ENCODE data around the gene CCDC63. TPM values are rescaled to one million over a fixed set of nuclear protein-coding genes. Genes with fewer than 3 reads are reported as not detected.

Gene CCDC63
- total and polyA plus RNA-seq, 9 of the 15 experiments (the other 6 are each of a cell fraction or from before 2014, with no cell fraction given): not detected

- BruUV-seq (replicated peaks): no TSS peak
- CTCF ChIA-PET (ENCODE audit: low intra/inter-chr PET ratio): no interaction called here
- in situ Hi-C loops (cut with MboI): loop anchor here (10.0 kb wide), 1 partner anchor 210 kb away; the partner anchor contains the start of gene TCTN1
- H3K27me3 ChIP-seq (ENCODE audit: control insufficient read depth in 2 of 2, insufficient read depth in 2 of 2, low read length in 2 of 2): peaks cover 3 to 30% of the 10 kb centered on the region in 2 experiments; a peak in 2 of 5 replicates
- no peaks in the 10 kb centered on the region for H3K79me2 ChIP-seq (ENCODE audit: control insufficient read depth, insufficient read depth, low read length)
- no peaks in the 10 kb centered on the region for H4K20me1 ChIP-seq (replicated peaks; ENCODE audit: control insufficient read depth, insufficient read depth, low read length)
- H3K4me3 ChIP-seq: no peak overlapping the region
- H3K9me1 ChIP-seq (ENCODE audit: control insufficient read depth, insufficient read depth, low read length): no peaks in the 10 kb centered on the region
- DNase-seq (ENCODE audit: extremely low read depth in 1 of 4, low spot score in 3 of 4) (no peak), FAIRE-seq (no peak), ATAC-seq (no peak)
- H3K27ac ChIP-seq (ENCODE audit: extremely low read depth, low read depth, low read length): no peak overlapping the region
- TF ChIP-seq MLLT1 (IDR thresholded peaks at IDR 0.05) (peak in 1 of 2 experiments; percentile 35; a peak in 1 of 4 replicates), RBM39 (optimal IDR thresholded peaks at IDR 0.05; ENCODE audit: low read depth, low read length) (no peak), TSC22D4 (tag; IDR thresholded peaks at IDR 0.05) (0 out of 2 replicates have a peak, but pooled peaks have one; percentile 47), ELF1 (tag; IDR thresholded peaks at IDR 0.05) (no peak), EP400 (IDR thresholded peaks at IDR 0.05) (no peak), ZNF143 (CRISPR knock-in tag; IDR thresholded peaks at IDR 0.05) (no peak), MBD2 (IDR thresholded peaks at IDR 0.05; ENCODE audit: borderline replicate concordance, low read depth) (no peak), MTA1 (IDR thresholded peaks at IDR 0.05; ENCODE audit: borderline replicate concordance) (peak; percentile 61; the same call in 1 of the 2 replicates), SAP30 (IDR thresholded peaks at IDR 0.05; ENCODE audit: borderline replicate concordance, insufficient read depth, low read depth, low read length, poor library complexity, severe bottlenecking) (no peak), WHSC1 (IDR thresholded peaks at IDR 0.05; ENCODE audit: low read length) (no peak)
- TF ChIP-seq, protein P1, sequence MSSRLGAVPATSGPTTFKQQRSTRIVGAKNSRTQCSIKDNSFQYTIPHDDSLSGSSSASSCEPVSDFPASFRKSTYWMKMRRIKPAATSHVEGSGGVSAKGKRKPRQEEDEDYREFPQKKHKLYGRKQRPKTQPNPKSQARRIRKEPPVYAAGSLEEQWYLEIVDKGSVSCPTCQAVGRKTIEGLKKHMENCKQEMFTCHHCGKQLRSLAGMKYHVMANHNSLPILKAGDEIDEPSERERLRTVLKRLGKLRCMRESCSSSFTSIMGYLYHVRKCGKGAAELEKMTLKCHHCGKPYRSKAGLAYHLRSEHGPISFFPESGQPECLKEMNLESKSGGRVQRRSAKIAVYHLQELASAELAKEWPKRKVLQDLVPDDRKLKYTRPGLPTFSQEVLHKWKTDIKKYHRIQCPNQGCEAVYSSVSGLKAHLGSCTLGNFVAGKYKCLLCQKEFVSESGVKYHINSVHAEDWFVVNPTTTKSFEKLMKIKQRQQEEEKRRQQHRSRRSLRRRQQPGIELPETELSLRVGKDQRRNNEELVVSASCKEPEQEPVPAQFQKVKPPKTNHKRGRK (tag; IDR thresholded peaks at IDR 0.05): peak; percentile 88
- TF ChIP-seq, protein P2, sequence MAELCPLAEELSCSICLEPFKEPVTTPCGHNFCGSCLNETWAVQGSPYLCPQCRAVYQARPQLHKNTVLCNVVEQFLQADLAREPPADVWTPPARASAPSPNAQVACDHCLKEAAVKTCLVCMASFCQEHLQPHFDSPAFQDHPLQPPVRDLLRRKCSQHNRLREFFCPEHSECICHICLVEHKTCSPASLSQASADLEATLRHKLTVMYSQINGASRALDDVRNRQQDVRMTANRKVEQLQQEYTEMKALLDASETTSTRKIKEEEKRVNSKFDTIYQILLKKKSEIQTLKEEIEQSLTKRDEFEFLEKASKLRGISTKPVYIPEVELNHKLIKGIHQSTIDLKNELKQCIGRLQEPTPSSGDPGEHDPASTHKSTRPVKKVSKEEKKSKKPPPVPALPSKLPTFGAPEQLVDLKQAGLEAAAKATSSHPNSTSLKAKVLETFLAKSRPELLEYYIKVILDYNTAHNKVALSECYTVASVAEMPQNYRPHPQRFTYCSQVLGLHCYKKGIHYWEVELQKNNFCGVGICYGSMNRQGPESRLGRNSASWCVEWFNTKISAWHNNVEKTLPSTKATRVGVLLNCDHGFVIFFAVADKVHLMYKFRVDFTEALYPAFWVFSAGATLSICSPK (IDR thresholded peaks at IDR 0.05; ENCODE audit: borderline replicate concordance): no peak
- H3K9me3 ChIP-seq (replicated peaks; ENCODE audit: control insufficient read depth, insufficient read depth, low read depth, low read length): no peaks in the 10 kb centered on the region
- no peak overlapping the region for H3K4me2 ChIP-seq (ENCODE audit: insufficient read depth, low read length)
- no peak overlapping the region for H2AFZ ChIP-seq (ENCODE audit: low read depth, low read length)
- POLR2A ChIA-PET: interaction anchor here (1.0 kb wide), 1 partner anchor 304 kb away, joined by 3 read pairs; no protein-coding TSS in a partner anchor
- intact Hi-C loops (cut with micrococcal nuclease): no loop called here
- peaks cover 4% of the 10 kb centered on the region in 2 experiments; a peak in 2 of 5 replicates for H3K4me1 ChIP-seq (replicated peaks in 1 of 2; ENCODE audit: control insufficient read depth in 2 of 2, insufficient read depth in 2 of 2, low read length in 2 of 2)
- no peak overlapping the region for H3K9ac ChIP-seq (ENCODE audit: insufficient read depth in 1 of 2, low read depth in 2 of 2, low read length in 2 of 2)
- no CpG with 5 or more reads among the region's 2 CpGs for WGBS (ENCODE audit: insufficient coverage, low coverage, missing lambda C conversion rate)
- H3K36me3 ChIP-seq (ENCODE audit: control insufficient read depth, insufficient read depth, low read length): no peaks in the 10 kb centered on the region
Observed at GRCh38 chr12:110824342-110824741, 22.4 kb upstream of the CCDC63 start.

Data from K562 (cell line).